NCI-H2029 (cell line): ENCODE measurements around the gene TALDO1.

Experiments
- DNase-seq: peaks from one replicate; lab custom pipeline; 2025; lab: John Stamatoyannopoulos, UW

Gene TALDO1

GRCh38 chr11:747158-748006 lies at the start of gene TALDO1:
Gene TALDO1, plus strand, starts transcription at chr11:747464. Its CDS starts 18 bp downstream, at chr11:747482.
- DNase-seq: peak; percentile 87

DNA sequence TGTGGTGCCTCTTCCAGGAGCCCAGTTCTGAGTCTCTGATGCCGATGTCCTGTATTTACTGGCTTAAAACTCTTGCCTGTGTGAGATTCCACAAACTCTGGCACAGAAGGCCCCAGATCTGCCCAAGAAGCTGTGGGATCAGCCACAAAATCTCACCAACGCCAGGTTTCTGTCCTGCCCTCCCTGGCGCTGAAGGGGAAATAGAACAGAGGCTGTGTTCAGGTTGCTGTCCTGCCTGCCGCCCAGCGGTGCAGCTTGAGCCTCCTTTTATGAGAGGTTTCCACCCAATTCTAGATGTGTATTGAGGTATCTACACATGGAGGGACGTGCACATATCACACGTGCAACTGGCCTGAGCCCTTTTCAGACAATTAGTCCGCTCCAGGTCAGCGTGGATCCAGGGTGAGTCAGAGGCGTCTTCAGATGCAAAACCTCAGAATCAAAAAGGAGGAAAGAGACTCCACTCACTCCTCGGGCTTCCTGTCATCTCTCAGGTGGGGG lies 49.4 kb upstream of the TALDO1 start:
- DNase-seq: no peak

- DNase-seq: no peak
Measured at GRCh38 chr11:698493-699115, 48.7 kb upstream of the TALDO1 start.

GRCh38 chr11:699116-699508 lies 48.2 kb upstream of the TALDO1 start:
- no peak for DNase-seq

- DNase-seq: no peak
Measured at GRCh38 chr11:699753-700152, 47.5 kb upstream of the TALDO1 start.

GRCh38 chr11:701741-702461 lies 45.4 kb upstream of the TALDO1 start:
- DNase-seq: no peak

- DNase-seq: peak; percentile 70
Measured at GRCh38 chr11:702462-703461, 44.5 kb upstream of the TALDO1 start.

DNA sequence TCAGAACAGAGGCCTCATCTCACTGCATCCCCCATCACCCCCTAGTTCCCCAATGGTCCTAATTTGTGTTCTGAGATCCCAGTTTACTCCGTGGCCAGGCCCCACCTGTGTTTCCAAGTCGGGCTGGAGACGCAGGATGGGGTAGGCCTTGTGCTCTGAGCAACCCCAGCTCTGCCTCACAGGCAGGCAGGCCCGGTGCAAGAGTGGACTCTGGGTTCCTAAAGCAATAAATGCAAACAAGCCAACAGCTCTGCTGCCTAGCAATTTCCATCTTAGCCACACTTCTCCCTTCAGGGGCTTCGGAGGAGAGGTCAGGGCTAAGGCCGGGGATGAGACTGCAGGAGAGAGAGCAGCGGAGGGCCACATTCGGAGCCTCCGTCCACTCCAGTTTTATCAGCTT lies 43.8 kb upstream of the TALDO1 start:
- DNase-seq: no peak

DNA sequence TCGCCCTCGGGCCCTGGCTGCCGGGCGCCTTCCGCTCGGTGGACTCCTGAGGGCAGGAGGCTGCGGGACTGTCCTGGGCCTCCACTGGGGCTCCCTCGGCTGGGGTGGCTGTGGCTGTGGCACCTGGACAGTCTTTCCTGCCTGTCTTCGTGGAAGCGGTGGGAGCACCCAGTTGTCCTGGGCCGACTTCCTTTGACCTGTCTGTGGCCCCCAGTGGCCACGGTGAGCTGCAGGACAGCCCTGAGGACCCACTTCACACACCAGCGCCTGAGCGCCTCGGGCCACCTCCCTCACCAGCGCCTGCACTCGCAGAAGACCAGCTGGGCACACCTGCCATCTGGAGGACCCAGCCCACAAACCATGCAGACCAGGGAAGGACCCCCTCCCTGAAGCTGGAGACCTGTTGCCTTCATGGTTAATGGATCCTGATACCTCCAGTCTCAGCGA lies 43.0 kb upstream of the TALDO1 start:
- DNase-seq: no peak

DNA sequence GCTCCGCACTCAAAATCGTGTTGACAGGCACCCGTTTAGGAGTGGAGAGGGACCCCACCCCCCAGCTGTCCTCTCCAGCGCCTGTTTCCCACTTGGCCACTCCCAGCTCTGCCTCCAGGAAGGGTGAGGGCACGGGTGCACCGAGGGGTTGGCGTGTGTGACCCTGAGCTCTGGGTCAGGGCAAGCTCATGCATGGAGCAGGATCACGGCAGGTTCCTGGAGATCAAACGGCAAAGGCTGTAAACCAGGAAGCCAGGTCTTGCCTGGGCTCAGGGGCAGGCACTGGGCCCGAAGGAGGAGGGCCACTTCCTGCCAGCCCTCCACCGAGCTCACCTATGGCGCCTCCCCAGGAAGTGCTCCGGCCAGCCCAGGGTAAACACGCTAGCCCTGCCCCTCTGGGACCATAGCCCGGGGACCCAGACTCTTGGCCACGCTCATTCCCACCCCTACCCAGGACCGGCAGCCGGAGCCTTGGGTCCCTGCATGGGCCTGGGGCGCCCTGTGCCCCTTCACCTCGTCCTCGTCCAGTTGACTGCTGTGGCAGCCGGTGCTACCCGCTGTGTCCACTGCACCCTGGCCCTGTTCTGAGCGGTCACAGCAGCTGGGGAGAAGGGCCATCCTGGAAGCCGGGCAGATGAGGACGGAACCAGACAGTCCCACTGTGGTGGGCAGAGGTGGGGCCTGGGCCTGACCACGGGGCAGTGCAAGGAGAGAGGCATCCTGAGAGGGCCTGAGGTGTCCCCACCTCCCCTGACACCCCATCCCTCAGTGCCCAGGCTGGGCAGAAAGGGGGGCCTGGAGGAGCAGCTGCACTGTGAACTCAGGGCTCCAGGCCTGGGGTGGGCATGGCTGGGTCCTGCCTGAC lies 42.3 kb upstream of the TALDO1 start:
- peak; percentile 83 for DNase-seq

- DNase-seq: peak; percentile 29
Measured at GRCh38 chr11:705646-706438, 41.4 kb upstream of the TALDO1 start, which contains the start of gene EPS8L2. Gene EPS8L2, plus strand, starts transcription at chr11:706231. Its CDS starts 3,177 bp downstream, at chr11:709408.

- DNase-seq: no peak
Measured at GRCh38 chr11:706439-706956, 40.8 kb upstream of the TALDO1 start.

GRCh38 chr11:706957-707816 lies 40.1 kb upstream of the TALDO1 start:
- DNase-seq: no peak

DNA sequence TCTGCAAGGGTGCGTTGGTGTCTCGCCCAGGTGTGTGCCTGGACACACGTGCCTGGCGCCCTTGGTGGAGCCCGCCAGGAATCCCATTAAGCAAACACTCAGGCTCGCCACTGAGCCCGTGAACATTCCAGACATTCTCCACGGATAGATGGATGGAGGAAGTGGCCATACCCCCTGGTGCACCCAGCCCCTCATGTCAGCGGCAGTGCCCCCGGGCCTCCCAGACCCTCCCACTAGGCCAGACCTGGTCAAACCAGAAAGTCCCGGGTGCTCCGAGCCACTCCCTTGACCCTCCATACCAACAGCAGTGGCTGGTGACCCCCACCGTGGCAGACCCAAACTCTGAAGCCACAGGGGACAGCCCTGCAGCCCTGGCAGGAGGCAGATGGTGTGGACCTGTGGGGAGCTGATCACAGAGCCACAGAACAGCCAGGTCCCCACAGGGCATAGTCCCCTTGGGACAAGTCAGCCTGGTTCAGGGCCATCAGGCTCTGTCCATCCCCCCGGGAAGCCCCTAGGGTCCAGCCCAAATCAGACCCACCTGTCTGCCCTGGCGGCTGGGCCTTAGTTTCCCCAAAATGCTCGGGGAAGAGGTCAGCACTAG lies 39.3 kb upstream of the TALDO1 start:
- DNase-seq: no peak

DNA sequence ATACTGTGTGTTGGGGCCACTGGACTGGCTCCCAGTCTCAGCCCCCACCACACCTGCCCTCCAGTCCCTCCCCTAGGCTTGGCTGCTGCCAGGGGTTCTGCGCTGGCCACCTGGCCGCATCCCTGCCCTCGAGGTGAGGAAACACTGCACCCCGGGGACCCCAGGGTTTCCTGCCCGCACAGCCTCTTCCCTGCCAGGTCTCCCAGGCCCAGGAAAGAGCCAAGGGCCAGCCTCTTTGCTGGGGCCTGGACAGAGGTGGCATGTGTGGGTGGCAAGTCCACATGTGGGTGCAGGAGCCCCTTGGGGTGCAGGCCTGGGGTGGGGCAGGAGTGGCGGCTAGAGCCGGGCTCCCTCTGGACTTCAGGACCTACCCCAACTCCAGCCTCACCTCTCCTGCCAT lies 38.8 kb upstream of the TALDO1 start:
- no peak for DNase-seq

GRCh38 chr11:709109-709997 lies 37.9 kb upstream of the TALDO1 start:
- DNase-seq: no peak

DNA sequence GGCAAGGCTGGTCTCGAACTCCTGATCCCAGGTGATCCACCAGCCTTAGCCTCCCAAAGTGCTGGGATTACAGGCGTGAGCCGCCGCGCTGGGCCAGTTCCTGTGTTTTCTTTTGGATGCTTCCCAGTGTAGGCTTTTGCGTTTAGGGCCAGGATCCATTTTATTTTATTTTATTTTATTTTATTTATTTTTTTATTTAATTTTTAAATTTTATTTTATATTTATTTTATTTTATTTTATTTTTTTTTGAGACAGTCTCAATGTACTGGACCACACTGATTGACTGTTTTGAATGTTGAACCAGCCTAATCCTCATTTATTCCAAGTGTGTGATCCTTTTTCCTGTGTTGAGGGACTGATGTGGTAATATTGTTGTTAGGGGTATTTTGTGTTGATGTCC lies 32.8 kb upstream of the TALDO1 start:
- DNase-seq: no peak
